T-helper 2 cell (primary cell): ENCODE data around the gene TAPT1.

ENCODE experiments used
- DNase-seq, 5 experiments: peaks; one replicate each; pipeline versions ENCODE4 v3.0.0 to v3.0.0-alpha.2; 2012 to 2022

TAPT1 gene

DNA sequence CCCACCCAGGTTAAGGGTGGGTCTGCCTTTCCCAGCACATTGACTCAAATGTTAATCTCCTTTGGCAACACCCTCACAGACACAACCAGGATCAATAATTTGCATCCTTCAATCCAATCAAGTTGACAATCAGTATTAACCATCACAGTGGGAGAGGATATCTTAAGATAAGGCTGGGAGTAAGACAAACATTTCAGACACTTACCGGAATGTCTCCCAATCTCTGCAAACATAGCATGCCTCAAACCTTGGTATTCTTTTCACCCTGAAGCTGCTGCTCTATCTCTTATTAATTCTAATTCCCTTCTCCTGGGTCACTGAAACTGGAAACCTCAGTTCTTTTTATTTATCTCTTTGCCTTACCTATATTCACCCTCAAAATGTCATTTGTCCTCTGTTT is 19.0 kb upstream of the TAPT1 start:
- no peak for DNase-seq

DNA sequence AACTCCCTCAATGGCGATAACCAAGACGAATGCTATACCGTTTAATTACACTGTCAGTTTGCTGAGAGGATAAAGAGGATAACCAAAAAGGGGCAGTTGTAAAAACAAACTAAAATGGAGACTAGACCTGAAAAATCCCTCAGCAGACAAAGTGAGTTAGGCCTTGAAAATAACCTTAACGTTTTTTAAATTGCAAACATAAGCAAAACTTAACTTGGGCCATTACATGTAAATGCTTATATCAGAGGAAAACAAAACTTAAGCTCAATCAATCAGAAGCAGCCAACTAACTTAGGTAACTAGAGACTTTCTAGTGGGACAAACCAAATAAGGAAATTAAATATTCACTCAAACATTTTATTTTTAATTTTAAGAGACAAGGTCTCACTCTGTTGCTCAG is 17.0 kb upstream of the TAPT1 start:
- no peak for DNase-seq

DNA sequence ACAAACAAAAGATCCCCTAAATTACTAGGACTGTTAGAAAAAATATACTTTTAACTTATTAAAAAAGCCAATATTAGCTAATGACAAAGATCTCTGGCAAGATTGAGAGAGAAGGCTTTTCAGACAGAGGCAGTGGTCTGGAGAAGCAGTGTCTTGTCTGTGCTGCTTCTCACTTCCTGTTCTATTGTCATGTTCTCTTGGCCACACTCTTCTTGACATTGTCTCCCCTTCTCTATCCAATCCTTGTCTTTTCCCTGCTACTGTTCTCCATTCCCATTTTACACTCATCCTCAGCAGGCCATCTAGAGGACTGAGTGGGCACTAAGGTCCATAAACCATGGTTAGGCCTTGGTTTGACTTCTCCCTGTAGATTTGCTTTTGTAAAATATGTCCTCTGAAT is 14.0 kb upstream of the TAPT1 start:
- no peak for DNase-seq

DNA sequence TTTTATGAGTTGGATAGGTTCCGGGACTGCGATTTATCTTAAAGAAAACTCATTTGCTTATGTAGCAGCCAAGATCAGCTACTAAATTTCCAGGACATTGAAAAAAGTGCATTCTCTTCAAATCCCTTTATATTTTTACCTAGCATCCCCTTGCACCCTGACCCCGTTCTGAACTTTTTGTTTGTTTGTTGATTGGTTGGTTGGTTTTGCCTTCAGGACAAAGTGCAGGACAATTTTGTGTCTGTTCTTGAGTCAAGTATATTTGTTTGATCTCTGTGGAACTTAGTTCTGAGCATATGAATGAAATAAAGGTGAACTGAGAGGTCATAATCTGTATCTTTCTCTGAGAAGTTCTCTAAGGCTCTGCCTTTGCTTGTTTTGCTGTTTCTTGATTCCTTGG is 12.8 kb upstream of the TAPT1 start:
- no peak for DNase-seq

DNA sequence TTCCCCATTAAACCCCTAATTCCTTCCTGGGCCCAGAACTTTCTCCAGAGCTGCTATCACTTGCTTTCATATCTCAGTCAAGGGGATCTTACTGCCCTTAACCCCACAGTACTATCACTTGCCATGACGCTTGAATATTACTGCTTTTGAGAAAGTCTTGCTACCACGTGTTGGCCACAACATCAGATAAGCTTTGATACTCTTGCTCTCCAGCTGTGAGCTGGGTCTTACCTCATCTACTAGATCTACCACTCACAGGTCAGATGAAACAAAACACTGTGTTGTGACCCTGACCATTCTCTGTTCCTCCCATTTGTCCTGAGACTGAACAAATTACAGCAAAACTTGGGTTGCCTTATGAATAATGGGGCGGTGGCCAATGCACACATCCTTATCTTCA is 12.1 kb upstream of the TAPT1 start:
- peak in 1 of 5 experiments; percentile 86 for DNase-seq

DNA sequence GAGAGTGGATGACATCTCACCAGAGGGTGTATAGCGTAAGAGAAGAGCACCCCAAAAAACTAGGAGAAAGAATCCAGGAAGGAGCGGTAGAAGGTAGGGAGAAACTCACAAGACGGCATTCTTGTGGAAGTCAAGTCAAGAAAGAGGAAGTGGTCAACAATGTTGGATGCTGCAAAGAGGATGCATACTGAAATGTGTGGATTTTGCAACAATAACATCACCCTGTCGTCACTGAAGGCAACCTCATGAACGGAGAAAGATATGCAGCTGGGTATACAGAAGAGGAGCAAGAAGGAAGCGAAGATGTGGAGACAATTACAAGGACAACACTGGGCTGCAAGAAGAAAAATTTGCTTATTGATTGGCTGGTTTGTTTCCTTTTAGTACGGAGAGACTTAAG is 11.4 kb upstream of the TAPT1 start:
- no peak for DNase-seq

DNA sequence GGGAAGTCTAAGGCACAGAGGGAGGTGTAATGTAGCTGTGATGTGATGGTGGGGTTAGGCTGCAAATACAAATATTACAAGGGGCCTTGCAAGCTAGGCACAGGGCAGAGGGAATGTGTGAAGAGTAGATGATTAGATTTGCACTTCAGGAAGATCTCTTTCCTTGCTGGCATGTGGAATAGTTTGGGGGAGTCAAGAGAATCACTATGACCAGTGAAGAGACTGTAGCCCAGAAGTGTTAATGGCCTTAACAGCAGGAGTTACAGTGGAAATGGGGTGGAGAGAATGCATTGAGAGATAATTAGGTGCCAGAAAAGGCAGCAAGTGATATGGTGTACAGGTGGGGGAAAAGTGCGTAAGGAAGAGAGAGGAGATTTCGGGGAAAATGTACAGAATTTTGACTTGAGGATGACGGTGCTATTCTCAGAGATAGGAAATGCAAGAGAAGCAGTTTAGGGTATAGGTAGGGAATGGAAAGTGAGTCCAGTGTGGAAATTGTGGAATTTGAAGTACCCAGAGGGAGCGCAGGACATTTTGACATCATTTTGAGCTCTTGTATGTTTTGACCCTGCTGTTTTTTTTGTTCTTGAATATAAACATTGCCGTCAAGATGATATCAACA is 10.2 kb upstream of the TAPT1 start:
- DNase-seq: no peak

DNA sequence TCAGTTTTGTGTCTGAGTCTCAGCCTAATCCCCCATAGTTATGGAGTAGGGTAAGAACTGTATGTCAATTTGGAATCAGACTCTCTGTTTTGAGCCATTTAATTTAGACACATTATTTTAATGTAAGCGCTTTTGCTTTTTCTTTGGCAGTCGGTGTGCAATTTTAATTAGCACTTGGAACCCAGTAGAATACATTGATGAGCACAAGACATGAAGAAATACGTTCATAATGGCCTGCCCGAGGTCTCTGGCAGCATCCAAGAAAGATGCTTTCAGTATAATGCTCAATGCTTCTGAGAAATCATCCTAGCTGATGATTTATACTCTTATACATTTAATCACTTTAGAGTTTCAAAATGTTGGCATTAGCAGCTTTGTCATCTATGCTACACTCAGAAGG is 8.9 kb upstream of the TAPT1 start:
- DNase-seq: no peak

DNA sequence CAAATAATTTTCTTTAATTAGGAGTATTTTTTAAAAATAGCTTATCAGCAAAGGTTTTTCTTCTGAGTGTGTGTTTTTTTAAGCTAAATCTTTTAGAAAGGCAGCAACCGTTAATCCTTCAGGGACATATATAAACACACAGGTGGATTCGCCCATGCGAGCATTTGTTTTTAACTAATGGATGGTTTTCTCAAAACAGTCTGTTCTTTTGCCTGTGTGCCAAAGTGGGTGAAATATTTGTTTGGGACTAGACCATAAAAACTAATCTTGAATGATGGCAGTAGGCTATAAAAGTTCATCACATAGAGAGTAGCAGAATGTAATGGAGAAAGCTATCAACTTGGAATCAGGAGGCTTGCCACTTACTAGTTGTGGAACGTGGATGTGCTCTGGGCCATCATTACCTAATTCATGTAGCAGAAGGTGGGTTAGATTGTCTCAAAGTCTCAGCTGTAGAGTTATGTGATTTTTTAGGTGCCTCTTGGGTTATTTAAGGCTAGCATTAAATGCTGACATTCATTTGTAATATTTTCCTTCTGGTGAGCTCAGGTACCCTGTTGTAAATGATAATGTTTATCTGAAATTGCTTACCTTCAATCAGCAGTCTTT is 7.4 kb upstream of the TAPT1 start:
- DNase-seq: no peak

DNA sequence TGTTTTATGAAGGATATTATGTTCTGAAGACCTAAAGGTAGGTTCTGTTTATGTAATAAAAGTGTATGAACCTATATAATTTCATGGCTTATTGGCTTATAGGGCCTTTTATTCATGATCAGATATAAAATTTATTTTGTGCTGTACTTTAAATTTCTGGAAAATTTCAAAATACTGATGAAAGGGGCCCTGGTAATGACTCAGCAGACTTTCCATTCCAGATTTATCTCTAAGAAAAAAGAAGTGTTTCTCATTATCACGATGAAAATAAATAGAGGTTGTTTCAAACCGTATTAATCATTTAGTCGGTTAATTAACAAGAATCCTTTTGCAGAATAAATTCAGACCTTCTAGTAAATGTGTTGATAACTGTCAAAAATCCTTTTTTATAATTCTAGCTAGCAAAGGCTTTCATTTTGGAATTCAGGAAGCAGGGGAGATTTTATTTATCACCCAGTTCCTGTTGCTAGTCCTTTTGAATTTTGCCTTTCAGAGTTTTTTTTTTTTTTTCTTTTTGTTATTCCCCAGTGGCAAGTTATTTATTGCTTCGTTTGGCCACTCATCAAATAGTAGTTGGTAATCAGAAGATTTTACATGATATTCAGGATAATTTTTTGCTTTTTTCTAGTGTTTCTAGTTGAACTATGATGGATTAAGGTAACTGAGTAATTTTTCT is 5.4 kb upstream of the TAPT1 start:
- DNase-seq: no peak

DNA sequence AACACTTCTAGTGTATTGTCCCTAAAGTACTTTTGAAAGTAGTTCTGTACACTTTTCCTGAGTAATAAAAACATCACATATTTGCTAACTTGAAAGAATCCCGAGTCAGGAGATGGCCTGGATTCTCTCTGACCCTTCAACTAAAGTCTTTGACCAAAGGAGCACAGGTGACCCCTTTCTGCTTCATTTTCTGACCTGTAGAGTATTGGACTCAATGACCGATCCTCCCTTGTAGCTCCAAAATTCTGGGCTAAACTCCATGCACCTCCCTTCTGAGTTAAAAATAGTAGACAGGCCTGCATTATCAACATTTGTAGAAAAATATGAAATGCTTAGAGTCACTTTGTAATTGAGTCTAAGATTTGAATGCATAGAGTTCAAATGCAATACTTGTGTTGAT is 4.0 kb upstream of the TAPT1 start:
- no peak for DNase-seq

DNA sequence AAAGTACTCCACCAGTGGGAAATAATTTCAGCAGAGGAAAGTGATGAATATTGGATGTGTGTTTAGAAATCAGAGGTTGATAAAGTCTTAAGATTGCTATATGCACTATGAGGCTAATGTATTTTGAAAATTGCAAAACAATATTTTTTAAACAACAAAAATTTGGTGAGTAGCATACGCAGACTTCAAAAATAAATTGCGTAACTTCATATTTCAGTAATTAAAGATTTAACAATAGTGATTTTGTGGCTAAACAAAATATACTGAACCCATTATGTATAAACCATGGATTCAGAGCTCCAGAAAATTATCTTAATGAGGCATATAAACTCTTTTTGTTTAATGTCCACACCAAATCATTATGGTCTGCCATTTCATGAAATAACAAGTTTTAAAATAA is 3.3 kb upstream of the TAPT1 start:
- DNase-seq: no peak

DNA sequence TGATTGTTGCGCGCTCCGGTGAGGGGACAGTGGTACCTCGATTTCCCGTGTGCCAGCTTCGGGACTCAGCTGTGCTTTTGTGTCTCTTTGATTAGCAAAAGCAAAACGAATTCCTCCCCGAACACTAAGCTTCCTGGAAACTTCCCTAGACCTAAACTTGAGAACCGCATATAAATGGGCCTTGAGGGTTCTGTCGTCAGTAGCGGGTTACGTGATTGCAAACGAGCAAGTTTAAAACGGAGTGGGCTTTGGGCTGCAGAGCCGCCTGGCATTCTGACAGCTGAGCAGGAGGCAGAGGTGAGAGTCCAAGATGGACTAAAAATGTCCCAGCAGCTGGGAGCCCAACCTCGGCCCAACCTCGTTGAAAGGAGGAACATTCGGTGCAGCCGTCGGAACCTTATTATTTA is 1.2 kb upstream of the TAPT1 start:
- peak in 1 of 5 experiments; percentile 11 for DNase-seq

DNA sequence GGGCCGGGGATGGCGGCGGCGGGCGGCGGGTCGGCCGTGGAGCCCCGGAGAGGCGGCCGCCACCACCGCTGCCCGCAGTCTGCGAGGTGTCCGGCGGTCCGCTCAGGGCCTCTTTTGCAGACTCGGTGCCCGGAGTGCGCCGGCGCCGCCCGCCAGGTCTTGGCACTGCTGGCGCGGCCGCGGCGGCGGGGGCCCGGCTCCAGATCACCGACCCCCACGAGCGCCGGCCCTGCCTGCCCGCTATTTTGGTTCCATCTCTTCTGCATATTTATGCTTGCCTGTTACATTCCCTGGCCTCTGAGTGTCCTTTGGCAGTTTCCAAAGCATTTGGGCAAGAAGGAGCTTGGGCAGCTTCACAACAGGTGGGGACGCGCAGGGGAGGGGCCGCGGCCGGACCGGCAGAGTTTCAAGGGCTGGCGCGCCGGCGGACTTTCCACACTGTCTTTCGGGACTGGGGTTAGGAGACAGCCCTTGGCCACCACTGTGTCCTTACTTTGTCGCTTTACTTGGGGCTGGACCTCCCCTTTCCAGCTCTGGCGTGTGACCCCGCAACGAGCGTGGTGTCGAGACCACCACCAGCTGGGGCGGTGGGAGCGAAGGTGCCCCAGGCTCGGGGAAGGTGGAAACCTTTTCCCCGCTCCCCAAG is 668 bp upstream of the TAPT1 start:
- peak in 3 of 5 experiments; percentile 8 to 27 (median 9) for DNase-seq

DNA sequence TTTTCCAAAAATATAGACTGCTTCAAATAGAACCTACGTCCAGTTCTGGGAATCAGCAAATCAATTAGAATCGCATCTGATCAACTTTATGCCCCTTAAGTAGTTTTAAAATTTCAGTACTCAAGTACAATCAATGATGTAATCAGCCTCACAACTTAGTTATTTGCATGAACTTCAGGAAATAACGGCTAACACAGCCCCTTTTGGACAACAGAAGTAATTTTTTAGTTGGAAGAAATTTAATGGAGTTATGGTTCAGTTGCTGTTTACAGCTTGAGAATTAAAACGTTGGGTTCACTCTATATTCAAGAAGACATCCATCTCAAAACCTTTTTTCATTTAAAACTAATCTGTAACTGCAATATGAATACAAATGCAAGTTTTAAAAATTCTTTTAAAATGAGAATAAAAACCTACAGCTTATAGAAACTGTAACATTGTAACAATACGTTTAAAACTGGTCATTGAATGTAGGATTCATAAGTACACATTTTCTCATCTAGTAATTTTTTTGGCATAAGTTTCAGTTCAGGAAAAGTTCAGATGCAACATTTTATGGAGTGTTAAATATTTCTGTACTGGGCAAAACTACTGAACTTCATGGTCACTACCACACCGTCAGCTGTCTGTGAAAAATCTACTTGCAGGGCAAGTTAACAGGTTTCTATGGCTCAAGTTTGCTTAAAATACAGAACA is 956 bp downstream of the TAPT1 start:
- peak in 1 of 5 experiments; percentile 57 for DNase-seq

DNA sequence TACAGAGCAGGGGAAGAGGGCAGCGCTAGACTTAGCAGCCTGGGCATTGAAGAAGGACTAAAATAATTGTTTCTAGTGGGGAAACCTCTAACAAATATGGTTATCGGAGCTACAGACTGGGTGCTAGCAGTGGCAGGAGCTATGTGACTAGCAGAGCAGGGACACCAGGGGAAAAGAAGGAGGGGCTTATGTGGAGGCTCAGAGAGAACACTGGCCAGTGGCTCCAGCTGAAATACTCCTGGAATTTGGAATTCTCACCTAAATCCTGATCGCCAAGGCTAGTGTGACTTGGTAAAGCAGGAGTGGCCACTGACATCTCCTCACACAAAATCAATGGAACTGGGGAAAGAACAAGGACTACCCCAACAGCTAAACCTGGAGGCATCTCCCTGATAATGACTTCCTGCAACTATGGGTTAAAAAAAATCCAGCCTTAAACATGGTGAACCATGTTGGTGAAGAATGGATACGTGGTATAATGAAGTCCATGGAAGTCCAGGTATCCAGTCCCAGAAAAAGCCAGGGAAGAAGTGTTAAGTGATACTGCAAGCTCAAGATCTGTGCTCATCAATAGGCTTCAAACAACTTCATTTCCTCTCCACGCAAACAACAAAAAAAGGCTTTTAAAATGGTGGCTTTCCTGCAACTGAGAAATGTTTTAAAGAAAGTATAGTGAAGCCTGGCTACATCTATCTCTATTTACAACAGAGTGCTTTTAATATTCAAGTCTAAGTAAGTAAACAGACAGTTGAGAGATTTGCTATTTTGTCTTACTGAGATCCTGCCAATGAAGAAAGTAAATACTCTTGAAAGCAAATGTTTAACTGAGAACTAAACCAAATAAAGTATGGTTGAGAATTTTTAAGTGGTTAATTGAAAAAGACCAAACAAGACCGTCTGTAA is 1.8 kb downstream of the TAPT1 start:
- peak in 1 of 5 experiments; percentile 40 for DNase-seq

DNA sequence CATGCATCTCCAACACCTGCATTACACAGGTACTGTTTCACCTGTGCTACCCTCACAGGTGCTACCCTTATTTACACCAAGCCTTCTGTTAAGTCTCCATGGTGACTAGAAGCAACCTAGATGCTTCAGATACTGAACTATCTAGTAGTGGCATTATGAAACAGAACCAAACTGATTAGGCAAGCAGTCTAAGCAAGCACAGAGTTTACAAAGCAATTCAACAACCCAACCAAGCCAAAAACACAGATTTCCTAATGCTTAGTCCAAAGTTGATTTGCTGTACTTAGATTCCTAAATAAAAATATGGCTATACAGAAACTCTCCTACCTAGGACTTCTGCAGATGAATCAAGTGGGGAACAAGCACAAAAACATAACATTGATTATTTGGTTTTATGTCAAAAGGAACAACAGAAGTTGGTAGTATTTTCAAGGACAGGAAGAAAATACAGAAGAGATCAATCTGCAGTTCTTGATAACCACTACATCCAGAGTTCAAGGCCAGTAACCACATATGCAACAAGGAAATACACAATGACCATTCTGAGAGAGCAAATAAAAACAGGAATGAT is 3.2 kb downstream of the TAPT1 start:
- DNase-seq: no peak

DNA sequence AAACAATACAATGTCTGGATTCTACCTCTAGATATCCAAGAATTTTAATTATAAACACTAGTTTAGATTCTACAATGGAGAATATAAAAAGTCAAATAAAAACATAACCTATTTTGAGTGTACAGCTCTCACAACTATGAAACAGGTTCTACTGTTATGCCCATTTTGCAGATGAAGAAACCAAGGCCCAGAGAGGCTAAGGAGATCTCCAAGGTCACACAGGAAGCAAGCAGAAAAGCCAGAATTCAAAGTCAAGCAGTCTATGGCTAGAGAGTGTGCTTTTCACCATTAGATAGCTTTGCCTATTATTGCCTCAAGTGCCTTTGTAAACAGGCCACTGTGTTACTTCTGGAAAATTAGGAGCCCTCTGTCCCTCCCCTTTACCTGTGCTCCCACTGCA is 7.3 kb downstream of the TAPT1 start:
- no peak for DNase-seq

DNA sequence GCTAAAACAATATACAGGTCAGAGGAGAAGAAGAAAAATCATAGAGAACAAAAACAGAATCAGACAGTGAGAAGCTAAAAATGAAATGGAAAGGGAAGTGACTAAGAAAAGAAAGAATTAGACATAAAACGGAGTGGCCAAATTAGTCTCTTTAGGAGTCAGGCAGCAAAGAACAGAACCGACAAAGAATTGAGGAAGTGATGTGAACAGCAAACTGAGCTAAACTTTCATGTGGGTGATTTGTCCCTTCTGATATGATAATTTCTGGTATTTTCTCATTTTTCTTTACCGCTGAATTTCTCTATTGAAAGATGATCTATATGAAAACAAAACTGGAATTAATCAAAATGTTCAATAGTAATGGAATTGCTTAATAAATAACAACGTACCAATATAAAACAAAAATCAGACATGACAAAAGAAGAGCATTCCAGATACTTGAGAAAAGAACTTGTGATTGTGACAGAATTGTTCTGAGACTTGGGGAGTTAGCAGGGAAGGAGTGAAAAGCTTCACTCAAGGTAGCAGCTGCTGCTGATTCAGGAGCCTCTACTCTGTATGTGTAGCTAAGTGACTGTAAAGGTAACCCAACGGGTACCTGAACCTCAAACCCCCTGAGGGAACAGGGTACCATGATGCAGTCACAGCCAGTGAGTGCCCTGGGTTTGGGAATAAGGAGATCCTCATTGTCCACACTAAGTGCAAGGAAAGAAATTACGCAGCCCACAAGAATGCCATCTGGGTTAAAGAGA is 8.8 kb downstream of the TAPT1 start:
- no peak for DNase-seq

DNA sequence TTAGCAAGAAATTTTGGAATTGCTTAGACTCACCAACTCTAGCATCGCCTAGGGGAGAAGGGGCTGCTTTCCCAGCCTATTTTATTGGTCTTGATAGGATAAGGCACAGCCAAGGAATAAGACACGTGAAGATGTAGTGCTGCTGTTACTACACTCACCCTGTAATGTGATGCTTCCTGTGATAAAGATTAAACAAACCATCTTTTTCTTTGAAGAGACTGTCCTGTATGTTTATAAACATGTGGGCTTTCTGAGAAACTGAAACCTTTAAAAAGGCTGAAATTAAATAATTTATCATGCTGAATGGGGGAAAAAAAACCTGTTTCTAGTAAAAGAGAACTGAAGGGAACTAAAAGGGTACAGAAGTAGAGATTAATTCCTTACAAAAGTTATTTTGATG is 13.2 kb downstream of the TAPT1 start:
- peak in 1 of 5 experiments; percentile 11 for DNase-seq
